HG02970 (cell line): Measurements from ENCODE around the gene CAPSL.
"Not testable (repeated sequence)": the region's sequence is repeated elsewhere in the genome, so short reads cannot be mapped to it uniquely, and the experiment has no call there.

Experiments used
- ATAC-seq: cut with Tn5 transposase; IDR thresholded peaks from one replicate; pipeline ENCODE4 v1.9.1; 2021; ENCODE audit warnings: mild to moderate bottlenecking, moderate library complexity, moderate number of reproducible peaks; ENCODE audit not compliant: unreplicated experiment, low FRiP score

The CAPSL gene

GRCh38 chr5:35938568-35939227 is at the start of gene CAPSL:
CAPSL (minus strand) TSS chr5:35938622; CDS start chr5:35921120, 17,502 bp downstream.
- no peak for ATAC-seq

- ATAC-seq: no peak
Observed at GRCh38 chr5:35987776-35988175, 49.4 kb upstream of the CAPSL start.

- no peak for ATAC-seq
Observed at GRCh38 chr5:35979715-35980114, 41.3 kb upstream of the CAPSL start.

- ATAC-seq: not testable (repeated sequence)
Observed at GRCh38 chr5:35976859-35977258, 38.4 kb upstream of the CAPSL start.

GRCh38 chr5:35974570-35974969 is 36.1 kb upstream of the CAPSL start:
- no peak for ATAC-seq

GRCh38 chr5:35971878-35972210 is 33.4 kb upstream of the CAPSL start:
- no peak for ATAC-seq

GRCh38 chr5:35971186-35971877 is 32.9 kb upstream of the CAPSL start:
- no peak for ATAC-seq

- ATAC-seq: no peak
Observed at GRCh38 chr5:35963381-35963843, 25.0 kb upstream of the CAPSL start.

GRCh38 chr5:35960328-35960727 is 21.9 kb upstream of the CAPSL start:
- no peak for ATAC-seq

- no peak for ATAC-seq
Observed at GRCh38 chr5:35956429-35956828, 18.0 kb upstream of the CAPSL start.

GRCh38 chr5:35954175-35954574 is 15.8 kb upstream of the CAPSL start:
- no peak for ATAC-seq

- ATAC-seq: no peak
Observed at GRCh38 chr5:35947085-35947484, 8.7 kb upstream of the CAPSL start.

GRCh38 chr5:35939639-35940038 is 1.2 kb upstream of the CAPSL start:
- ATAC-seq: no peak

- no peak for ATAC-seq
Observed at GRCh38 chr5:35926389-35927051, 11.9 kb downstream of the CAPSL start.

- no peak for ATAC-seq
Observed at GRCh38 chr5:35924950-35925722, 13.3 kb downstream of the CAPSL start.

- no peak for ATAC-seq
Observed at GRCh38 chr5:35924122-35924949, 14.1 kb downstream of the CAPSL start.

GRCh38 chr5:35922468-35922867 is 16.0 kb downstream of the CAPSL start:
- ATAC-seq: no peak

GRCh38 chr5:35921930-35922329 is 16.5 kb downstream of the CAPSL start:
- ATAC-seq: no peak

- no peak for ATAC-seq
Observed at GRCh38 chr5:35920890-35921289, 17.5 kb downstream of the CAPSL start.

GRCh38 chr5:35919191-35919590 is 19.2 kb downstream of the CAPSL start:
- no peak for ATAC-seq
